HepG2 (cell line): ENCODE data around the gene C16orf86. TPM values are rescaled to one million over a fixed set of nuclear protein-coding genes. Genes with fewer than 3 reads are reported as not detected.

Source experiments
- ATM ChIP-seq: fragments of 450-650 bp; IDR thresholded peaks from 2 replicates; pipeline ENCODE4 v1.7.1; 2017; ENCODE audit warnings: mild to moderate bottlenecking, borderline replicate concordance
- GLI4 ChIP-seq: sonication (generic); formaldehyde crosslinking; IDR thresholded peaks from 2 replicates; pipeline ENCODE4 v1.5.1; 2020; ENCODE audit warnings: missing genetic modification reagents, mild to moderate bottlenecking, moderate library complexity, borderline replicate concordance
- HCFC1 ChIP-seq: fragments of 150-350 bp; IDR thresholded peaks from 2 replicates; pipeline ENCODE4 v1.6.1; 2014; ENCODE audit warnings: low read depth, low read length
- JUND ChIP-seq: sonication (generic); formaldehyde crosslinking; IDR thresholded peaks from 2 replicates; pipeline ENCODE4 v1.8.0; 2022; ENCODE audit warnings: mild to moderate bottlenecking, missing genetic modification reagents
- KLF12 ChIP-seq: sonication (generic); formaldehyde crosslinking; IDR thresholded peaks from 2 replicates; pipeline ENCODE4 v1.4.0; 2020; ENCODE audit warnings: missing genetic modification reagents, borderline replicate concordance
- MTA1 ChIP-seq: sonication (generic); formaldehyde crosslinking; IDR thresholded peaks from 2 replicates; pipeline ENCODE4 v1.4.0; 2020; ENCODE audit warnings: missing genetic modification reagents, mild to moderate bottlenecking, borderline replicate concordance
- NFYC ChIP-seq: IDR thresholded peaks from 2 replicates; pipeline ENCODE4 v1.6.1; 2016; ENCODE audit warnings: missing genetic modification reagents, missing compliant biosample characterization
- PAWR ChIP-seq: sonication (generic); formaldehyde crosslinking; IDR thresholded peaks from 2 replicates; pipeline ENCODE4 v1.4.0; 2020; ENCODE audit warnings: missing genetic modification reagents, mild to moderate bottlenecking, borderline replicate concordance
- PHF21A ChIP-seq: sonication (generic); formaldehyde crosslinking; IDR thresholded peaks from 2 replicates; pipeline ENCODE4 v1.5.0; 2020; ENCODE audit warnings: mild to moderate bottlenecking, missing genetic modification reagents
- SIN3A ChIP-seq: IDR thresholded peaks from 2 replicates; pipeline ENCODE4 v1.6.1; 2011; ENCODE audit warnings: low read depth, mild to moderate bottlenecking, control low read depth, low read length, borderline replicate concordance
- SRY ChIP-seq: sonication (generic); formaldehyde crosslinking; IDR thresholded peaks from 2 replicates; pipeline ENCODE4 v1.8.0; 2022; ENCODE audit warnings: mild to moderate bottlenecking, missing genetic modification reagents
- TMF1 ChIP-seq: sonication (generic); formaldehyde crosslinking; IDR thresholded peaks from 2 replicates; pipeline ENCODE4 v1.8.1; 2022; ENCODE audit warnings: low read depth, missing genetic modification reagents
- U2AF2 ChIP-seq: fragments of 200-400 bp; formaldehyde crosslinking; IDR thresholded peaks from 2 replicates; pipeline ENCODE4 v1.6.1; 2017; ENCODE audit warnings: low read depth, mild to moderate bottlenecking, low read length
- ZNF331 ChIP-seq: sonication (generic); formaldehyde crosslinking; IDR thresholded peaks from 2 replicates; pipeline ENCODE4 v1.4.0; 2020; ENCODE audit warnings: missing genetic modification reagents
- ZNF724P ChIP-seq: sonication (generic); formaldehyde crosslinking; IDR thresholded peaks from 2 replicates; pipeline ENCODE4 v1.8.0; 2022; ENCODE audit warnings: missing genetic modification reagents, borderline replicate concordance
- ZNF747 ChIP-seq: sonication (generic); formaldehyde crosslinking; IDR thresholded peaks from 2 replicates; pipeline ENCODE4 v1.8.1; 2023; ENCODE audit warnings: missing genetic modification reagents, mild to moderate bottlenecking, borderline replicate concordance
- ZNF782 ChIP-seq: sonication (generic); formaldehyde crosslinking; IDR thresholded peaks from 2 replicates; pipeline ENCODE4 v1.4.0; 2020; ENCODE audit warnings: missing genetic modification reagents, mild to moderate bottlenecking, borderline replicate concordance
- ZSCAN30 ChIP-seq: sonication (generic); formaldehyde crosslinking; IDR thresholded peaks from 2 replicates; pipeline ENCODE4 v1.5.0; 2020; ENCODE audit warnings: mild to moderate bottlenecking, missing genetic modification reagents
- polyA plus RNA-seq, 8 experiments: library from polyadenylated mRNA; depleted of rRNA in 3 of 8; stranded (reverse) in 7 of 8; unstranded in 1 of 8; fragments of >200 nt; fragmentation: Illumina TruSeq in 4 of 8; extraction: Trizol in 4 of 8; gene quantifications; 2 replicates each; pipeline versions ENCODE4 v1.2.1 to v1.2.3, GENCODE V29; 2011 to 2016; ENCODE audit warnings: low read depth in 4 of 8, missing spikeins in 1 of 8, mixed read lengths in 1 of 8; ENCODE audit not compliant: insufficient read depth in 1 of 8
- total RNA-seq, 5 experiments: library from RNA; depleted of rRNA; stranded (reverse); fragments of >200 nt; fragmentation: Illumina TruSeq; extraction: Trizol; gene quantifications; 2 replicates each; pipeline ENCODE4 v1.2.3, GENCODE V29; 2016; ENCODE audit warnings: low read depth in 1 of 5
- TF ChIP-seq, protein P1 (sequence below): sonication (generic); formaldehyde crosslinking; IDR thresholded peaks from 2 replicates; pipeline ENCODE4 v1.4.0; 2020; ENCODE audit warnings: missing genetic modification reagents, low read depth, mild to moderate bottlenecking, borderline replicate concordance
- TF ChIP-seq, protein P2 (sequence below): sonication (generic); formaldehyde crosslinking; IDR thresholded peaks from 2 replicates; pipeline ENCODE4 v1.8.0; 2022; ENCODE audit warnings: mild to moderate bottlenecking, missing genetic modification reagents, moderate library complexity
- TF ChIP-seq, protein P3 (sequence below): IDR thresholded peaks from 2 replicates; pipeline ENCODE4 v1.6.1; 2016; ENCODE audit warnings: mild to moderate bottlenecking
- TF ChIP-seq, protein P4 (sequence below): sonication (generic); formaldehyde crosslinking; IDR thresholded peaks from 2 replicates; pipeline ENCODE4 v1.5.1; 2020; ENCODE audit warnings: missing genetic modification reagents, mild to moderate bottlenecking, borderline replicate concordance
- TF ChIP-seq, protein P5 (sequence below): sonication (generic); formaldehyde crosslinking; IDR thresholded peaks from 2 replicates; pipeline ENCODE4 v1.4.0; 2020; ENCODE audit warnings: missing genetic modification reagents

Gene C16orf86
- total and polyA plus RNA-seq, 2 of the 13 experiments (the other 11 are each of a cell fraction or from before 2014, with no cell fraction given) = 1.5 to 3.1 TPM

DNA sequence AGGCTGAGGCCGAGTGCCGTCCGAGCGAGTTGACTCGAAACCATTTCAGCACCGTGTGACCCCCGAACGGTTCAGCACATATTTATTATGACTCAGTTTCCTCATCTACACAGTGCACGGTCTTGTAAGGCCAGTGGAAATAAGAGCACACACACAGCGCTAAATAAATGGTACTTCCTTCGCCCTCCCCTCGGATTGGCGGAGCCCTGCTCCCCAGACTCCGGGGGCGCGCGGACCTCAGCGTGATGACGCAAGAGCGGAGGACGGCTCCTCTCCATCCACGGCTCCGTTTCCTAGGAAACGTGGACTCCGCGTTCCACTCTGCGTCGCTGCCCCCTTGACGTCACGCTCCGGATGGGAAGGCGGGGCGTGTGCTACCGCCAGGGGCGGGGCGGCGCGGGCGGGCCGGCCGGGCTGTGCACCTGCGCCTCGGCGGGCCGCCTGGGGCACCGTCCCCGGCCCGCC, 6.0 kb upstream of the C16orf86 start, which contains the start of gene PARD6A (continued):
- TF ChIP-seq, protein P1, sequence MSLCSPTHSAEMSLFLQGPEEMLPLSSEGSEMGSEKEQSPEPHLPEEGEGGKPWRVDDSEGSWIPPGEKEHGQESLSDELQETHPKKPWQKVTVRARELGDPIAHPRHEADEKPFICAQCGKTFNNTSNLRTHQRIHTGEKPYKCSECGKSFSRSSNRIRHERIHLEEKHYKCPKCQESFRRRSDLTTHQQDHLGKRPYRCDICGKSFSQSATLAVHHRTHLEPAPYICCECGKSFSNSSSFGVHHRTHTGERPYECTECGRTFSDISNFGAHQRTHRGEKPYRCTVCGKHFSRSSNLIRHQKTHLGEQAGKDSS = no peak
- TF ChIP-seq, protein P2, sequence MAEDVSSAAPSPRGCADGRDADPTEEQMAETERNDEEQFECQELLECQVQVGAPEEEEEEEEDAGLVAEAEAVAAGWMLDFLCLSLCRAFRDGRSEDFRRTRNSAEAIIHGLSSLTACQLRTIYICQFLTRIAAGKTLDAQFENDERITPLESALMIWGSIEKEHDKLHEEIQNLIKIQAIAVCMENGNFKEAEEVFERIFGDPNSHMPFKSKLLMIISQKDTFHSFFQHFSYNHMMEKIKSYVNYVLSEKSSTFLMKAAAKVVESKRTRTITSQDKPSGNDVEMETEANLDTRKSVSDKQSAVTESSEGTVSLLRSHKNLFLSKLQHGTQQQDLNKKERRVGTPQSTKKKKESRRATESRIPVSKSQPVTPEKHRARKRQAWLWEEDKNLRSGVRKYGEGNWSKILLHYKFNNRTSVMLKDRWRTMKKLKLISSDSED = peak; percentile 92; the same call in 1 of the 2 replicates
- TF ChIP-seq ZNF331 (CRISPR knock-in tag) = peak; percentile 70
- TF ChIP-seq PHF21A (CRISPR knock-in tag) = 0 out of 2 replicates have a peak, but pooled peaks have one; percentile 17
- TF ChIP-seq, protein P3, sequence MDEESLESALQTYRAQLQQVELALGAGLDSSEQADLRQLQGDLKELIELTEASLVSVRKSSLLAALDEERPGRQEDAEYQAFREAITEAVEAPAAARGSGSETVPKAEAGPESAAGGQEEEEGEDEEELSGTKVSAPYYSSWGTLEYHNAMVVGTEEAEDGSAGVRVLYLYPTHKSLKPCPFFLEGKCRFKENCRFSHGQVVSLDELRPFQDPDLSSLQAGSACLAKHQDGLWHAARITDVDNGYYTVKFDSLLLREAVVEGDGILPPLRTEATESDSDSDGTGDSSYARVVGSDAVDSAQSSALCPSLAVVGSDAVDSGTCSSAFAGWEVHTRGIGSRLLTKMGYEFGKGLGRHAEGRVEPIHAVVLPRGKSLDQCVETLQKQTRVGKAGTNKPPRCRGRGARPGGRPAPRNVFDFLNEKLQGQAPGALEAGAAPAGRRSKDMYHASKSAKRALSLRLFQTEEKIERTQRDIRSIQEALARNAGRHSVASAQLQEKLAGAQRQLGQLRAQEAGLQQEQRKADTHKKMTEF (CRISPR knock-in tag) = no peak
- peak; percentile 55 for TF ChIP-seq HCFC1
- peak; percentile 81 for TF ChIP-seq JUND (CRISPR knock-in tag)
- TF ChIP-seq ZSCAN30 (CRISPR knock-in tag) = no peak
- 0 out of 2 replicates have a peak, but pooled peaks have one; percentile 10 for TF ChIP-seq TMF1 (CRISPR knock-in tag)
- TF ChIP-seq ATM = no peak
- no peak for TF ChIP-seq ZNF782
- TF ChIP-seq SRY (CRISPR knock-in tag) = 0 out of 2 replicates have a peak, but pooled peaks have one; percentile 4
- TF ChIP-seq ZNF724P (CRISPR knock-in tag) = no peak
- no peak for TF ChIP-seq ZNF747 (CRISPR knock-in tag)
- no peak for TF ChIP-seq U2AF2
- peak; percentile 69 for TF ChIP-seq NFYC
- TF ChIP-seq, protein P4, sequence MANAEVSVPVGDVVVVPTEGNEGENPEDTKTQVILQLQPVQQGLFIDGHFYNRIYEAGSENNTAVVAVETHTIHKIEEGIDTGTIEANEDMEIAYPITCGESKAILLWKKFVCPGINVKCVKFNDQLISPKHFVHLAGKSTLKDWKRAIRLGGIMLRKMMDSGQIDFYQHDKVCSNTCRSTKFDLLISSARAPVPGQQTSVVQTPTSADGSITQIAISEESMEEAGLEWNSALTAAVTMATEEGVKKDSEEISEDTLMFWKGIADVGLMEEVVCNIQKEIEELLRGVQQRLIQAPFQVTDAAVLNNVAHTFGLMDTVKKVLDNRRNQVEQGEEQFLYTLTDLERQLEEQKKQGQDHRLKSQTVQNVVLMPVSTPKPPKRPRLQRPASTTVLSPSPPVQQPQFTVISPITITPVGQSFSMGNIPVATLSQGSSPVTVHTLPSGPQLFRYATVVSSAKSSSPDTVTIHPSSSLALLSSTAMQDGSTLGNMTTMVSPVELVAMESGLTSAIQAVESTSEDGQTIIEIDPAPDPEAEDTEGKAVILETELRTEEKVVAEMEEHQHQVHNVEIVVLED (CRISPR knock-in tag) = peak; percentile 94
- TF ChIP-seq PAWR = no peak
- no peak for TF ChIP-seq MTA1 (CRISPR knock-in tag)
- no peak for TF ChIP-seq KLF12
- TF ChIP-seq GLI4 (CRISPR knock-in tag) = peak; percentile 61; the same call in 1 of the 2 replicates
- TF ChIP-seq SIN3A = peak; percentile 88; the same call in 1 of the 2 replicates
- TF ChIP-seq, protein P5, sequence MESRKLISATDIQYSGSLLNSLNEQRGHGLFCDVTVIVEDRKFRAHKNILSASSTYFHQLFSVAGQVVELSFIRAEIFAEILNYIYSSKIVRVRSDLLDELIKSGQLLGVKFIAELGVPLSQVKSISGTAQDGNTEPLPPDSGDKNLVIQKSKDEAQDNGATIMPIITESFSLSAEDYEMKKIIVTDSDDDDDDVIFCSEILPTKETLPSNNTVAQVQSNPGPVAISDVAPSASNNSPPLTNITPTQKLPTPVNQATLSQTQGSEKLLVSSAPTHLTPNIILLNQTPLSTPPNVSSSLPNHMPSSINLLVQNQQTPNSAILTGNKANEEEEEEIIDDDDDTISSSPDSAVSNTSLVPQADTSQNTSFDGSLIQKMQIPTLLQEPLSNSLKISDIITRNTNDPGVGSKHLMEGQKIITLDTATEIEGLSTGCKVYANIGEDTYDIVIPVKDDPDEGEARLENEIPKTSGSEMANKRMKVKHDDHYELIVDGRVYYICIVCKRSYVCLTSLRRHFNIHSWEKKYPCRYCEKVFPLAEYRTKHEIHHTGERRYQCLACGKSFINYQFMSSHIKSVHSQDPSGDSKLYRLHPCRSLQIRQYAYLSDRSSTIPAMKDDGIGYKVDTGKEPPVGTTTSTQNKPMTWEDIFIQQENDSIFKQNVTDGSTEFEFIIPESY = no peak
